CD14-positive monocyte (primary cell): ENCODE data around the gene DIAPH2. TPM values are rescaled to one million over a fixed set of nuclear protein-coding genes. Genes with fewer than 3 reads are reported as not detected.

ENCODE experiments used
- DNase-seq, 3 donors: peaks; one replicate each; pipeline ENCODE4 v3.0.0-alpha.2; 2011 to 2022
- H2AFZ ChIP-seq: 2 replicates; pipeline ENCODE4 v1.6.0; 2012; ENCODE audit warnings: mild to moderate bottlenecking, low read depth, low read length, inconsistent platforms; ENCODE audit not compliant: insufficient read depth, poor library complexity, severe bottlenecking
- H3K27ac ChIP-seq, 2 donors: 1 replicate in 1 of 2; 2 replicates in 1 of 2; pipeline ENCODE4 v1.5.1; 2012 to 2013; ENCODE audit warnings: low read length in 2 of 2, control low read depth in 1 of 2, inconsistent platforms in 1 of 2, low read depth in 1 of 2, mild to moderate bottlenecking in 1 of 2
- H3K27me3 ChIP-seq, 2 donors: one replicate each; pipeline versions ENCODE4 v1.6.0 to v1.6.1; 2011 to 2013; ENCODE audit warnings: low read length in 2 of 2; ENCODE audit not compliant: control insufficient read depth in 2 of 2, insufficient read depth in 2 of 2
- H3K36me3 ChIP-seq, 2 donors: replicated peaks in 1 of 2; 1 replicate in 1 of 2; 2 replicates in 1 of 2; pipeline versions ENCODE4 v1.5.1 to v1.6.1; 2012 to 2013; ENCODE audit warnings: low read length in 2 of 2, control low read depth in 1 of 2, inconsistent platforms in 1 of 2, mild to moderate bottlenecking in 1 of 2; ENCODE audit not compliant: insufficient read depth in 2 of 2, control insufficient read depth in 1 of 2
- H3K4me1 ChIP-seq, 2 donors: 1 replicate in 1 of 2; 2 replicates in 1 of 2; pipeline versions ENCODE4 v1.5.1 to v1.6.1; 2012 to 2013; ENCODE audit warnings: low read length in 2 of 2, control low read depth in 1 of 2, inconsistent platforms in 1 of 2, mild to moderate bottlenecking in 1 of 2, moderate library complexity in 1 of 2; ENCODE audit not compliant: insufficient read depth in 2 of 2, control insufficient read depth in 1 of 2
- H3K4me2 ChIP-seq: replicated peaks from 2 replicates; pipeline ENCODE3; 2012; ENCODE audit warnings: low read length, moderate library complexity, mild to moderate bottlenecking; ENCODE audit not compliant: poor library complexity, severe bottlenecking; ENCODE audit errors: extremely low read depth
- H3K4me3 ChIP-seq, 3 experiments: fragments of 200-600 bp in 1 of 3; sonication (generic) in 1 of 3; replicated peaks in 1 of 3; 1 replicate in 2 of 3; 2 replicates in 1 of 3; pipeline ENCODE4 v1.5.1; 2011 to 2013; ENCODE audit warnings: low read length in 3 of 3, mild to moderate bottlenecking in 3 of 3, control low read depth in 2 of 3, low read depth in 2 of 3, inconsistent platforms in 1 of 3, moderate library complexity in 1 of 3
- H3K79me2 ChIP-seq: 2 replicates; pipeline ENCODE4 v1.6.0; 2012; ENCODE audit warnings: mild to moderate bottlenecking, control low read depth, inconsistent platforms, low read length, moderate library complexity; ENCODE audit not compliant: insufficient read depth
- H3K9ac ChIP-seq: 2 replicates; pipeline ENCODE4 v1.6.0; 2017; ENCODE audit warnings: low read length, mild to moderate bottlenecking; ENCODE audit not compliant: insufficient read depth, poor library complexity, severe bottlenecking
- H3K9me3 ChIP-seq, 2 donors: replicated peaks in 1 of 2; 1 replicate in 1 of 2; 2 replicates in 1 of 2; pipeline versions ENCODE4 v1.5.1 to v1.6.1; 2012 to 2013; ENCODE audit warnings: low read length in 2 of 2, control low read depth in 1 of 2; ENCODE audit not compliant: control insufficient read depth in 1 of 2, insufficient read depth in 1 of 2
- H4K20me1 ChIP-seq: 2 replicates; pipeline ENCODE4 v1.6.0; 2012; ENCODE audit warnings: mild to moderate bottlenecking, low read length, control low read depth, moderate library complexity; ENCODE audit not compliant: insufficient read depth
- H3K27ac Mint-ChIP-seq, 7 donors: one replicate each; pipeline ENCODE4 v1.8.0; 2020; ENCODE audit warnings: mild to moderate bottlenecking in 7 of 7, mixed read lengths in 7 of 7, moderate library complexity in 6 of 7, inconsistent platforms in 2 of 7
- H3K27me3 Mint-ChIP-seq, 3 donors: one replicate each; pipeline ENCODE4 v1.8.0; 2021 to 2022; ENCODE audit warnings: low read depth in 3 of 3, mild to moderate bottlenecking in 3 of 3, mixed read lengths in 3 of 3, moderate library complexity in 3 of 3, inconsistent platforms in 1 of 3
- H3K36me3 Mint-ChIP-seq, 2 donors: one replicate each; pipeline ENCODE4 v1.8.0; 2020; ENCODE audit warnings: mixed read lengths in 2 of 2, inconsistent platforms in 1 of 2, mild to moderate bottlenecking in 1 of 2
- H3K4me1 Mint-ChIP-seq: one replicate; pipeline ENCODE4 v1.8.0; 2020; ENCODE audit warnings: mild to moderate bottlenecking, mixed read lengths
- H3K4me3 Mint-ChIP-seq, 2 donors: one replicate each; pipeline ENCODE4 v1.8.0; 2020; ENCODE audit warnings: mild to moderate bottlenecking in 2 of 2, mixed read lengths in 2 of 2, moderate library complexity in 1 of 2
- H3K9me3 Mint-ChIP-seq, 7 donors: one replicate each; pipeline ENCODE4 v1.8.0; 2020 to 2022; ENCODE audit warnings: mixed read lengths in 7 of 7, mild to moderate bottlenecking in 6 of 7, moderate library complexity in 6 of 7, inconsistent platforms in 2 of 7
- CTCF ChIP-seq: fragments of 200-600 bp; IDR thresholded peaks from one replicate; pipeline ENCODE4 v1.8.0; 2022; ENCODE audit warnings: antibody characterized with exemption, mild to moderate bottlenecking
- WGBS: methylation state at CpG from one replicate; pipeline ENCODE4 v1.1.5; 2013; ENCODE audit warnings: missing lambda C conversion rate; ENCODE audit not compliant: insufficient coverage; 5-methylcytosine and 5-hydroxymethylcytosine counted together
- intact Hi-C, 2 donors: fragments of 100-400 bp; cut with micrococcal nuclease; formaldehyde crosslinking; loops; one replicate each; pipeline versions ENCODE4 v1.15.0 to v1.15.1; 2023
- polyA plus RNA-seq, 3 donors: library from polyadenylated mRNA; depleted of rRNA in 1 of 3; unstranded in 2 of 3; stranded (reverse) in 1 of 3; fragments of 300-500 nt in 2 of 3; fragments of >200 nt in 1 of 3; fragmentation: Illumina TruSeq in 2 of 3; gene quantifications; 1 replicate in 2 of 3; 2 replicates in 1 of 3; pipeline ENCODE4 v1.2.3, GENCODE V29; 2012 to 2021

DIAPH2 gene
- polyA plus RNA-seq, 3 donors: 9.5 to 20.5 (median 11.4) TPM

GRCh38 chrX:97363843-97364242, 679.2 kb downstream of the DIAPH2 start:
- H2AFZ ChIP-seq: no peak overlapping the region
- H3K27ac ChIP-seq: no peak overlapping the region
- Mint-ChIP-seq H3K27ac (no peak overlapping the region), H3K4me1 (peaks cover 3% of the 10 kb centered on the region), H3K9me3 (no peaks in the 10 kb centered on the region), H3K36me3 (peaks cover 0 to 3% of the 10 kb centered on the region in 2 donors), H3K4me3 (no peak overlapping the region), H3K27me3 (peaks cover 0 to 8% (median 0%) of the 10 kb centered on the region in 3 donors)
- H3K79me2 ChIP-seq: no peaks in the 10 kb centered on the region
- H3K9me3 ChIP-seq: no peaks in the 10 kb centered on the region
- TF ChIP-seq CTCF: no peak
- H3K9ac ChIP-seq: no peak overlapping the region
- H4K20me1 ChIP-seq: no peaks in the 10 kb centered on the region
- H3K27me3 ChIP-seq: no peaks in the 10 kb centered on the region
- no peaks in the 10 kb centered on the region for H3K4me1 ChIP-seq
- intact Hi-C loops: no loop called here
- H3K4me3 ChIP-seq: no peak overlapping the region
- no peak for DNase-seq
- H3K36me3 ChIP-seq: no peaks in the 10 kb centered on the region
- no peak overlapping the region for H3K4me2 ChIP-seq

GRCh38 chrX:97366237-97366636, 681.6 kb downstream of the DIAPH2 start:
- Histone ChIP-seq H3K79me2 (no peaks in the 10 kb centered on the region), H2AFZ (no peak overlapping the region), H3K4me2 (no peak overlapping the region), H3K4me1 (no peaks in the 10 kb centered on the region), H3K36me3 (no peaks in the 10 kb centered on the region), H3K27ac (no peak overlapping the region), H3K9ac (no peak overlapping the region), H3K27me3 (peaks cover 0 to 2% of the 10 kb centered on the region in 2 donors), H4K20me1 (no peaks in the 10 kb centered on the region), H3K4me3 (no peak overlapping the region), H3K9me3 (no peaks in the 10 kb centered on the region)
- H3K9me3 Mint-ChIP-seq: no peaks in the 10 kb centered on the region
- H3K4me3 Mint-ChIP-seq: no peak overlapping the region
- H3K36me3 Mint-ChIP-seq: peaks cover 0 to 3% of the 10 kb centered on the region in 2 donors
- intact Hi-C loops: no loop called here
- H3K4me1 Mint-ChIP-seq: peaks cover 3% of the 10 kb centered on the region
- WGBS: no CpG with 5 or more reads among the region's 3 CpGs
- TF ChIP-seq CTCF: no peak
- peaks cover 0 to 4% (median 2%) of the 10 kb centered on the region in 3 donors for H3K27me3 Mint-ChIP-seq
- DNase-seq: no peak
- H3K27ac Mint-ChIP-seq: no peak overlapping the region
